Keratinocyte (primary cell): Measurements from ENCODE around the gene C19orf47. TPM values are rescaled to one million over a fixed set of nuclear protein-coding genes. Genes with fewer than 3 reads are reported as not detected.

ENCODE experiments used
- DNase-seq: peaks from one replicate; pipeline ENCODE4 v3.0.0-alpha.2; 2011; ENCODE audit warnings: low read depth, missing footprints, low spot score
- FAIRE-seq: peaks from 2 replicates; lab custom pipeline; 2011; peaks lifted over from hg19 to GRCh38; lab: Jason Lieb, UNC
- H2AFZ ChIP-seq: 2 replicates; pipeline ENCODE4 v1.6.0; 2012; ENCODE audit warnings: low read length, control low read depth, inconsistent platforms; ENCODE audit not compliant: control insufficient read depth
- H3K27ac ChIP-seq: 2 replicates; pipeline ENCODE4 v1.5.1; 2011; ENCODE audit warnings: low read length; ENCODE audit not compliant: control insufficient read depth, insufficient read depth
- H3K27me3 ChIP-seq: 3 replicates; pipeline ENCODE4 v1.6.0; 2011; ENCODE audit warnings: low read length; ENCODE audit not compliant: control insufficient read depth, insufficient read depth; ENCODE audit errors: extremely low read depth
- H3K36me3 ChIP-seq, 2 experiments: 2 replicates in 1 of 2; 3 replicates in 1 of 2; pipeline ENCODE4 v1.5.1; 2011; ENCODE audit warnings: low read length in 2 of 2, mild to moderate bottlenecking in 1 of 2; ENCODE audit not compliant: control insufficient read depth in 2 of 2, insufficient read depth in 2 of 2; ENCODE audit errors: extremely low read depth in 1 of 2
- H3K4me1 ChIP-seq: 3 replicates; pipeline ENCODE4 v1.5.1; 2011; ENCODE audit warnings: low read length; ENCODE audit not compliant: control insufficient read depth, insufficient read depth; ENCODE audit errors: extremely low read depth
- H3K4me2 ChIP-seq: 3 replicates; pipeline ENCODE4 v1.6.0; 2011; ENCODE audit warnings: low read depth, low read length; ENCODE audit not compliant: control insufficient read depth, insufficient read depth; ENCODE audit errors: extremely low read depth
- H3K4me3 ChIP-seq, 3 experiments: fragments of 200-600 bp in 1 of 3; sonication (generic) in 1 of 3; 2 replicates in 2 of 3; 3 replicates in 1 of 3; pipeline ENCODE4 v1.5.1; 2011 to 2016; ENCODE audit warnings: low read length in 3 of 3, mild to moderate bottlenecking in 3 of 3, control low read depth in 2 of 3, inconsistent platforms in 1 of 3, low read depth in 1 of 3, mixed read lengths in 1 of 3, mixed run types in 1 of 3, moderate library complexity in 1 of 3; ENCODE audit not compliant: control insufficient read depth in 2 of 3, insufficient read depth in 2 of 3; ENCODE audit errors: extremely low read depth in 1 of 3
- H3K79me2 ChIP-seq: 2 replicates; pipeline ENCODE4 v1.6.0; 2012; ENCODE audit warnings: low read length; ENCODE audit not compliant: control insufficient read depth, insufficient read depth
- H3K9ac ChIP-seq: 3 replicates; pipeline ENCODE4 v1.6.0; 2011; ENCODE audit warnings: low read length; ENCODE audit not compliant: control insufficient read depth, insufficient read depth; ENCODE audit errors: extremely low read depth
- H3K9me1 ChIP-seq: 3 replicates; pipeline ENCODE4 v1.6.0; 2011; ENCODE audit warnings: low read length; ENCODE audit not compliant: control insufficient read depth, insufficient read depth; ENCODE audit errors: extremely low read depth
- H3K9me3 ChIP-seq: 2 replicates; pipeline ENCODE4 v1.5.1; 2012; ENCODE audit warnings: low read depth, low read length; ENCODE audit not compliant: control insufficient read depth
- H4K20me1 ChIP-seq: 3 replicates; pipeline ENCODE4 v1.6.0; 2011; ENCODE audit warnings: low read length; ENCODE audit not compliant: control insufficient read depth, insufficient read depth; ENCODE audit errors: extremely low read depth
- CTCF ChIP-seq, 3 experiments: IDR thresholded peaks in 1 of 3; conservative IDR thresholded peaks in 1 of 3; optimal IDR thresholded peaks in 1 of 3; 2 replicates in 2 of 3; 3 replicates in 1 of 3; pipeline versions ENCODE3 to v1.5.1; 2011; ENCODE audit warnings: low read length in 3 of 3, mild to moderate bottlenecking in 3 of 3, moderate library complexity in 2 of 3, control low read depth in 1 of 3, inconsistent platforms in 1 of 3; ENCODE audit not compliant: insufficient read depth in 2 of 3; ENCODE audit errors: extremely low read depth in 1 of 3
- EZH2 ChIP-seq: IDR thresholded peaks from one replicate; pipeline ENCODE4 v1.6.1; 2012; ENCODE audit warnings: inconsistent platforms, mild to moderate bottlenecking, low read length, moderate library complexity
- dilution Hi-C: fragments of 300-500 bp; cut with MboI; formaldehyde crosslinking; loops from one replicate; pipeline ENCODE4 v1.7.0; 2020; ENCODE audit warnings: low sequenced_read_pairs; ENCODE audit not compliant: extremely low pct_ligation_motif_present
- polyA plus RNA-seq, 5 experiments: library from polyadenylated mRNA; depleted of rRNA in 3 of 5; stranded (reverse) in 3 of 5; stranded (forward) in 1 of 5; unstranded in 1 of 5; fragments of >200 nt; gene quantifications; 1 replicate in 1 of 5; 2 replicates in 3 of 5; 3 replicates in 1 of 5; pipeline versions ENCODE4 v1.2.1 to v1.2.3, GENCODE V29; 2011 to 2012; ENCODE audit warnings: missing spikeins in 2 of 5, low read depth in 1 of 5, low replicate concordance in 1 of 5

C19orf47 gene
- polyA plus RNA-seq, 1 donor (not counting 4 experiments of a cell fraction or from before 2014, with no cell fraction given) = 13.3 TPM

GRCh38 chr19:40392894-40393517 lies 44.8 kb upstream of the C19orf47 start:
- H3K27ac ChIP-seq = no peak overlapping the region

GRCh38 chr19:40392123-40392522 lies 43.9 kb upstream of the C19orf47 start:
- no peaks in the 10 kb centered on the region for H4K20me1 ChIP-seq
- no peak overlapping the region for H3K9ac ChIP-seq
- no peaks in the 10 kb centered on the region for H3K79me2 ChIP-seq
- peaks cover 5% of the 10 kb centered on the region for H3K4me1 ChIP-seq
- DNase-seq (no peak), FAIRE-seq (no peak)
- H3K4me2 ChIP-seq = no peak overlapping the region
- dilution Hi-C loops = no loop called here
- H3K27me3 ChIP-seq = peaks cover 23% of the 10 kb centered on the region
- no peak overlapping the region for H2AFZ ChIP-seq
- no peak overlapping the region for H3K27ac ChIP-seq
- TF ChIP-seq CTCF (optimal IDR thresholded peaks at IDR 0.05 in 1 of 3, IDR thresholded peaks at IDR 0.05 in 1 of 3, conservative IDR thresholded peaks at IDR 0.05 in 1 of 3; ENCODE audit: extremely low read depth in 1 of 3, insufficient read depth in 2 of 3, low read length in 3 of 3) (no peak), EZH2 (no peak)
- no peak overlapping the region for H3K4me3 ChIP-seq
- H3K9me1 ChIP-seq = no peaks in the 10 kb centered on the region
- H3K36me3 ChIP-seq = no peaks in the 10 kb centered on the region
- H3K9me3 ChIP-seq = no peaks in the 10 kb centered on the region

More at GRCh38 chr19:40392894-40393517, 44.8 kb upstream of the C19orf47 start:
- no peak overlapping the region for H2AFZ ChIP-seq
- peak overlapping the region; percentile 27 for H3K4me2 ChIP-seq
- peaks cover 5% of the 10 kb centered on the region for H3K4me1 ChIP-seq
- no peaks in the 10 kb centered on the region for H3K9me1 ChIP-seq
- no peak overlapping the region for H3K9ac ChIP-seq
- H3K27me3 ChIP-seq = peaks cover 27% of the 10 kb centered on the region
- FAIRE-seq (no peak), DNase-seq (no peak)
- dilution Hi-C loops = no loop called here
- no peak overlapping the region for H3K4me3 ChIP-seq
- H4K20me1 ChIP-seq = no peaks in the 10 kb centered on the region
- no peaks in the 10 kb centered on the region for H3K79me2 ChIP-seq
- H3K9me3 ChIP-seq = no peaks in the 10 kb centered on the region
- TF ChIP-seq CTCF (optimal IDR thresholded peaks at IDR 0.05 in 1 of 3, IDR thresholded peaks at IDR 0.05 in 1 of 3, conservative IDR thresholded peaks at IDR 0.05 in 1 of 3; ENCODE audit: extremely low read depth in 1 of 3, insufficient read depth in 2 of 3, low read length in 3 of 3) = peak; percentile 57 to 84 (median 82)
- no peak for TF ChIP-seq EZH2
- H3K36me3 ChIP-seq = no peaks in the 10 kb centered on the region
